Measurements from ENCODE around the gene RBM5.
A peak's percentile ranks its signal among the peaks of the same experiment; 100 is the strongest.
"Not testable (repeated sequence)": the region's sequence is repeated elsewhere in the genome, so short reads cannot be mapped to it uniquely, and the experiment has no call there.

The RBM5 gene

GRCh38 chr3:50088725-50089608 is at the start of gene RBM5:
Gene RBM5, plus strand, starts transcription at chr3:50088919. Its CDS starts 1,516 bp downstream, at chr3:50090435.
- peak within 1 kb of the TSS; percentile 80 to 99 (median 97) for H3K4me3 ChIP-seq
- H3K27ac ChIP-seq: peak within 1 kb of the TSS; percentile 63 to 100 (median 99)

- Histone ChIP-seq H3K27ac (no peak overlapping the region), H3K4me3 (no peak overlapping the region)
Measured at GRCh38 chr3:50044976-50045375, 43.7 kb upstream of the RBM5 start.

DNA sequence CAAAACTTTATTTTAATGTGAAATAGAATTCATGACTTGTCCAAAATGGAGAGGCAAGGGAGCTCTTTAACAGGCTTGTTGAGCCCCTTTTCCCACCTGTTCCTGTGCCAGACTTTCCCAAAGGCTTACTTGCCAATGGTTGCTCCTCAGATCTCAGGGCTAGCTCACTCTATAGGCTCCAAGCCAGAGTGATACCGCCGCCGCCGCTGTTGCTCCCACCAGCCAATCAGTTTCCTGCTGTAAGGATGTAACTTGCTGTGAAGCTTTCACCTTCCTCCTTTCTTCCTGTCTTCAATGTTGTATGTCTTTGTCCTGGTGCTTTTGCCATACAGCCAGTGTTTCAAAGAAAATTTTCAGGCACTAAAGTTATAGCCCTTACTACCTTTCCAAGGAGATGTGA is 41.3 kb upstream of the RBM5 start:
- H3K27ac ChIP-seq: peak overlapping the region in 1 of 21 experiments; percentile 16
- no peak overlapping the region for H3K4me3 ChIP-seq

- Histone ChIP-seq H3K4me3 (no peak overlapping the region), H3K27ac (peak overlapping the region in 1 of 21 experiments; percentile 28)
Measured at GRCh38 chr3:50050361-50050760, 38.4 kb upstream of the RBM5 start.

DNA sequence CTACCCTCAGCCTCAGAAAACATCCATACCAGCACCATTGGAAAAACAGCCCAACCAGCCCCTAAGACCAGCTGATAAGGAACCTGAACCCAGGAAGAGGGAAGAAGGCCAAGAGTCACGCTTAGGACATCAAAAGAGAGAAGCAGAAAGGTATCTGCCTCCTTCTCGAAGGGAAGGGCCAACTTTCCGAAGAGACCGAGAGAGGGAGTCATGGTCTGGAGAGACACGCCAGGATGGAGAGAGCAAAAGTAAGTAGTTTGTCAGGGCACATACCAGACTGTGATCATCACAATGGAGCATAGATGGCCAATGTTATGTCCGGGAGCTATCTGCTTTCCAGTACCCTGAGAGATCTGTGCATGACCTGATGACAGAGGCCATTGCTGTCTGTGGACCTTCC is 31.0 kb upstream of the RBM5 start:
- H3K27ac ChIP-seq: no peak overlapping the region
- H3K4me3 ChIP-seq: no peak overlapping the region

DNA sequence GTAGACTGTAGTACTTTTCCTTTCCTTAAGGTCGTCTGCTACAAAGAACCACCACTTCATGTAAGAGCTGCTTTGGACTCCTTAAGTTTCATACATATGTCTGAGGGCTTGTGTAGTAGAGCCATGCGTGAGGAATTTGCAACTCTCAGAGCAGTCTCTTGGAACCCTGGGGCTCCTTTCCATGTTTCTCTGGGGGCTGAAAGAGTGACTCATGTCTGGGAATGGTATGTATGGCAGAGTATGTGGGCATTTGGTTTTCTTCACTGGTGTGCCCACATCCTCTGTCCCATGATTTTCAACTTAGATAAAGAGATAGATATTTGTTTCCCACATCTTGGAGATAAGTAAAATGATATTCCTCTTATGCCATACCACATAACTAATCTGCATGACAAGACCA is 20.6 kb upstream of the RBM5 start:
- H3K4me3 ChIP-seq: no peak overlapping the region
- no peak overlapping the region for H3K27ac ChIP-seq

DNA sequence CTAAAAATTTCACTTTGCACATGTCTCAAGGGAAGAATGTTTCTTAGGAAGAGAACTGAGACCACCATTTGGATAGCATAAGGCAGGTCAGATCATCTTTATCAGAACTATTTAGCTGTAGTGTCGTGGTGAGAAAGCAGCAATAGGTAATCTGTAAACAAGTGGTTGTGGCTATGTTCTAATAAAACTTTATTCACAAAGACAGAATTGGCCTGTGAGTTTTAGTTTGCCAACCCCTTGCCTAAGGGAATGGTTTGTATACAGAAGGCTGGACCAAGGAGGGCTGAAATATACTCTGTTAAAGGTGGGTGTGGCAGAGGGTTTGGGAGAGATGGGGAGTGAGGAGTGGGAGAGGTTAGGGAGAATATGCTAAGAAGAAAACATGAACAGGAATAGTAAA is 10.6 kb upstream of the RBM5 start:
- no peak overlapping the region for H3K4me3 ChIP-seq

GRCh38 chr3:50078622-50079021 is 10.1 kb upstream of the RBM5 start:
- H3K4me3 ChIP-seq: no peak overlapping the region
- H3K27ac ChIP-seq: no peak overlapping the region

More for the DNA sequence above, 10.6 kb upstream of the RBM5 start:
- H3K27ac ChIP-seq: no peak overlapping the region

GRCh38 chr3:50084951-50085350 is 3.8 kb upstream of the RBM5 start:
- H3K27ac ChIP-seq, H3K4me3 ChIP-seq: not testable (repeated sequence)

- peak overlapping the region; percentile 80 to 99 (median 97) for H3K4me3 ChIP-seq
- H3K27ac ChIP-seq: peak overlapping the region; percentile 63 to 100 (median 99)
Measured at GRCh38 chr3:50089609-50089945, 858 bp downstream of the RBM5 start.

DNA sequence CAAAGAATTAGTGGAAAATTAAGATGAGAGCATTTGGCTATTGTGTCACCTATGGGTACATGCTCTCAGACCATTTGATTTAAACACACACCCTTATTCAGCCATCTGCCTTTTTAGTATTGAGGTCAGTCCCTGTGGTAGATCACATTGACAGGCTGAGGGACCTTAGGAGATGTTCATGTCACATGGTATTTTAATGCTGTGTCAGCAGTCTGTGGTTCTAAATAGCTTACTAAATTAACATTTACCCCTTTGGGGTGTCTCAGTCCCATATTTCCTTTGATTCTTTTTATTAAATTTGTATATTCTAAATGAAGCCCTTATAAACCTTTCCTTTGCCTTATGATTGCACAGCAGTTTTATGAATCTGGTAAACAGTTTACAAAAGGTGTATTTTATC is 2.3 kb downstream of the RBM5 start:
- peak overlapping the region in 2 of 21 experiments; percentile 31 to 100 for H3K27ac ChIP-seq
- H3K4me3 ChIP-seq: peak overlapping the region in 1 of 7 experiments; percentile 97

DNA sequence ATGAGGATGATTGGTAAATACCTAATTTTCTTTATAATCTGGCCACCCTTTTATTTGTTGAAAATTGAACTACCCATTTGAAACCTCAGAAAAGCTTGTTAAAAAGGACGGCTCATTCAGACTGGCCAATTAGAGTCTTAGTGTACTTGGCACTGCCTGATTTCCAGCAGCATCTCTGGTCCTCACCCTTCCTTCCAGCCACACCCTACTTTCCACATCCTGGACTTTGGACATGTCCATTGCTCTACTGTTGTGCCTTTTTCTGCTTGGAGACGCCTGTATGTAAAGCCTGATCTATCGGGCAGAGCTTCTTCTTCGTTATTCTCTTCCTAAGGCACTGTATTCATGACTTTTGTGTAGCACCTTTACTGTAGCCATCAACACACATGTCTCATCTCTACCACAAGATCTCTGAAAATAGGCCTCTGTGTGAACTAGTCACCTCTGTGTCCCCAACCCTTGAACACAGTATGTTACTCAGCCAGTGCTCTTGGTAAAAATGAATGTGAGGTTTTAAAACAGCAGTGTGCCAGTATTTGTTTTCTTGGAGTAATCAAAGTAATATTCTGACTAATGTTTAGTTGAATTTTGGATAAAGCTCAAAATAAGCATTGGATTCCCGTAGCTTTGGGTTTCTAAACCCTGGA is 6.8 kb downstream of the RBM5 start:
- Histone ChIP-seq H3K4me3 (no peak overlapping the region), H3K27ac (no peak overlapping the region)

DNA sequence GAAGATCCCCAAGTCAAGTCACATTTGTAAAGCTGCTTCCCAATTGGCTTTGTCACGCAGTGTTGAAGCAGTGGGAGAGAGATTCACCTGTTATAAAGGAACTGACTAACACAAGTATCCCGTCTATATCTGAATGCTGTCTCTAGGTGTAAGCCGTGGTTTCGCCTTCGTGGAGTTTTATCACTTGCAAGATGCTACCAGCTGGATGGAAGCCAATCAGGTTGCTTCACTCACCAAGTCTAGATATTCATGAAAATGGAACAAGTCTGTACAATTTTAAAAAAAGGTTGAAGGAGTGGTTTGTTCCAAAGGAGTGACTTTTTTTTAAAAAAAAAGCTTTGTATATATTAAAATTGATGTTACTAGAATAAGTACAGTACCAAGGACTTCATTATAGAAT is 11.7 kb downstream of the RBM5 start:
- H3K4me3 ChIP-seq: no peak overlapping the region

GRCh38 chr3:50100956-50101845 is 12.5 kb downstream of the RBM5 start:
- H3K4me3 ChIP-seq: no peak overlapping the region
- H3K27ac ChIP-seq: no peak overlapping the region

More for the DNA sequence above, 11.7 kb downstream of the RBM5 start:
- no peak overlapping the region for H3K27ac ChIP-seq

DNA sequence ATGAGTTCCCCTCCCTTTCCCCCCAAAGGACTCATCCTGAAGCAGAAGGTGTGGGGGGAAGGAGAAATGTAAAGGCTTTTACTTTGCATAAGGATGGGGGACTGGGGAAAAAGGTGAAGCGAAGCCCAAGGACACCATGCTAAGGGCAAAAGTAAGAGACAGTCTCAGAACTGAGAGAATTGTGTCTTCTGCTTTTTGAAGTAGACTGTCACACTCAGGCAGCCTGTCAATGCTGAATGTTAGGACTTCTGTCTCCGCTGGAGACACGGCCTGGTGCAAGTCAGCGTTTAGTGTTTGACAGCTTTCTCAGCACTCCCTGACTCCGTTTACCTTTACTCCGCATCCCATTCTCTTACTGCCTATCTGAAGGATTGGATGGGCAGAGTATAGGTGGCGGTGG is 13.8 kb downstream of the RBM5 start:
- Histone ChIP-seq H3K4me3 (no peak overlapping the region), H3K27ac (no peak overlapping the region)

GRCh38 chr3:50111757-50112156 is 23.0 kb downstream of the RBM5 start:
- no peak overlapping the region for H3K4me3 ChIP-seq
- H3K27ac ChIP-seq: no peak overlapping the region

GRCh38 chr3:50112462-50112861 is 23.7 kb downstream of the RBM5 start:
- no peak overlapping the region for H3K4me3 ChIP-seq
- no peak overlapping the region for H3K27ac ChIP-seq

DNA sequence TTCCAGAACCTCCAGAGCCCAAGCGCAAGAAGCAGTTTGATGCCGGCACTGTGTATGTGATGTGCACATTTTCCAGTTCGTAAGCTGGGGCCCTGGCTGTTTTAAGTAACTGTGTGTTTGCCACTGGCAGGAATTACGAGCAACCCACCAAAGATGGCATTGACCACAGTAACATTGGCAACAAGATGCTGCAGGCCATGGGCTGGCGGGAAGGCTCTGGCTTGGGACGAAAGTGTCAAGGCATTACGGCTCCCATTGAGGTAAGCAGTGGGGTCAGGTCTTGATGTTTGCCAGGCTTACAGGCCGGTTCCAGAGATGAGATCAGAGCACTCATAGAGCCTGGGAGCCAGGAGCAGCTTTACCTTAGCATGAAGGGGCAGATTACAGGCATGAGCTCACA is 28.4 kb downstream of the RBM5 start:
- Histone ChIP-seq H3K27ac (no peak overlapping the region), H3K4me3 (no peak overlapping the region)

DNA sequence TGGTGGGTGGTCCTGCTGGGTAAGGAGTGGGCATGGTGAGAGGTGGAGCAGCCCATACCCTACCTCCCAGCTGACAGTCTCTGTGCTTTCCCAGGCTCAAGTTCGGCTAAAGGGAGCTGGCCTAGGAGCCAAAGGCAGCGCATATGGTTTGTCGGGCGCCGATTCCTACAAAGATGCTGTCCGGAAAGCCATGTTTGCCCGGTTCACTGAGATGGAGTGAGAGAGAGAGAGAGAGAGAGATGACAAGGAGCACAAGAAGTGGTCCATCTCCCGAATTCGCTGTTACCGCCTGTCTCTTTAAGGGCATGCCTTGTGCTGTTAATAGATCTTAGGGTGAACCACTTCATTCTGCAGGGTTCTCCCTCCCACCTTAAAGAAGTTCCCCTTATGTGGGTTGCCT is 29.5 kb downstream of the RBM5 start:
- no peak overlapping the region for H3K27ac ChIP-seq

GRCh38 chr3:50119786-50120185 is 31.1 kb downstream of the RBM5 start:
- no peak overlapping the region for H3K4me3 ChIP-seq
- no peak overlapping the region for H3K27ac ChIP-seq

More for the DNA sequence above, 29.5 kb downstream of the RBM5 start:
- H3K4me3 ChIP-seq: no peak overlapping the region
